HCEC 1CT (cell line): ENCODE data around the gene AFG3L2.
A peak's percentile ranks its signal among the peaks of the same experiment; 100 is the strongest.
"Not testable (repeated sequence)": the region's sequence is repeated elsewhere in the genome, so short reads cannot be mapped to it uniquely, and the experiment has no call there.

Experiments used
- DNase-seq: peaks from one replicate; pipeline ENCODE4 v3.0.0-alpha.2; 2017

AFG3L2 gene

DNA sequence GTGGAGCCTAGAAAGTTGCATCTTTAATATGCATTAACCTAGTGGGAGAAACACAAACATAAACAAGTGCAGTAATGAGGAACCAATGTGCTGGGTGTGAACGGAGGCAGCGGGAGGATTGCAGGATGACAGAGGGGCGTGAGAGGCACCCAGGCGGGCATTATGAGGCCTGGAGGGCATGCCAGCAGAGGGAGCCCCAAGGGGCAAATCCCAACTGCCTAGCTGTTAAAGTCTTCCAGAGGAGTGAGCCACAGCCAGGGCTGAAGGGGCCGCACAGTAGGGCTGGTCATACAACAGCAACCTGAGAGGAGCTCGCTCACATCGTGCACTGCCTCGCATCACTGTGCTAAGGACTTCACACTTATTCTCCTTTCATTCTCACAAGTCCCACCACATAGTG, 17.4 kb upstream of the AFG3L2 start:
- DNase-seq = no peak

GRCh38 chr18:12393998-12394397, 17.0 kb upstream of the AFG3L2 start:
- DNase-seq = no peak

GRCh38 chr18:12393510-12393909, 16.5 kb upstream of the AFG3L2 start:
- DNase-seq = no peak

DNA sequence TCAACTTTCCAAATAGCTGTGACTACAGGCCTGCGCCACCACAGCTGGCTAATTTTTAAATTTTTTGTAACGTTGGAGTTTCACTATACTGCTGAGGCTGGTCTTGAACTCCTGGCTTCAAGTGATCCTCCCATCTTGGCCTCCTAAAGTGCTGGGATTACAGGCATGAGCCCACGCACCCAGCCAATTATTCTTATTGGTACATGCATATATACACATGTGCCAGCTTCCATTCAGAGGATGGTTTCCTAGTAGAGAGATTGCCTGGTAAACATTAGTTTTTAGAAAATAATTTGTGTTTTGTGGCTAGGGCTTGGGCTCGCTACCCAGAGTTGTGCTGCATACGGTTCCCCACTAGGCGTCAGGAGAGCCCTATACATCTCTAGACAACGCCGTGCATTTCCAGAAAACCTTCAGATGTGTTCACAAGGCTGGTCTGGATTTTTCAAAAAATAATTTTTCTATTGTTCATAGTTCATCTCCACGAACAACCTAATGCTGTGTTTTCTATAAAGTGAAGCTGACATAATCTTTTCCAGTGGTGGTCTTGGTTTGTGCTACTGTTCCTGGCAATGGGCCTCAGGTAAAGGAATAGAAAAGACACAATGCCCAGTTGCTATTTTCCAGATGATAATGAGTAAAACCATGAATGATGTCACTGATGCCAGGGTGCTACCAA, 14.6 kb upstream of the AFG3L2 start:
- DNase-seq = peak; percentile 66

DNA sequence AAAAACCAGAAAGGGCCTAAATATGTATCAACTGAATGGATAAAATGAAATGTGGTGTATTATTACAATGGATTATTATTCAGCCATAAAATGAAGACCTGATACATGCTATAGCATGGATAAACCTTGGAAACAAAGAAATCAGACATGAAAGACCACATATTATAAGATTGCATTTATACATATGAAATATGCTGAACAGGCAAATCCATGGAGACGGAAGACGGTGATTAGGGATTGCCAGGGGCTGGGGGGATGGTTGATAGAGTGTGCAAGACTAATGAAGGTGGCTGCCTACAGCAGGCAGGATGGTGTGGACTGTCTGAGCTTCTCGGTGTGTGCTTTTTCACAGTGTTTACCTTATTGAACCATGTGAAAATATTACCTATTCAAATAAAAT, 11.4 kb upstream of the AFG3L2 start:
- DNase-seq = no peak

- DNase-seq = no peak
These were observed 7.2 kb upstream of the AFG3L2 start for GRCh38 chr18:12384261-12384660.

DNA sequence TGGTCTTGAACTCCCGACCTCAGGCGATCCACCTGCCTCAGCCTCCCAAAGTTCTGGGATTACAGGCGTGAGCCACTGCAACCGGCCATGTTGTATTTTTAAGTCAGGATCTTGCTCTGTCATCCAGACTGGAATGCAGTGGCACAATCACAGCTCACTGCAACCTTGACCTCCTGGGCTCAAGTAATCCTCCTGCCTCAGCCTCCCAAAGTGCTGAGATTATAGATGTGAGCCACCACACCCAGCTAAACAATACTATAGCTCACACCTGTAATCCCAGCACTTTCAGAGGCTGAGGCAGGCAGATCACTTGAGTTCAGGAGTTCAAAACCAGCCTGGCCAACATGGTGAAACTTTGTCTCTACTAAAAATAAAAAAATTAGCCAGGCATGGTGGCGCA, 6.7 kb upstream of the AFG3L2 start:
- not testable (repeated sequence) for DNase-seq

DNA sequence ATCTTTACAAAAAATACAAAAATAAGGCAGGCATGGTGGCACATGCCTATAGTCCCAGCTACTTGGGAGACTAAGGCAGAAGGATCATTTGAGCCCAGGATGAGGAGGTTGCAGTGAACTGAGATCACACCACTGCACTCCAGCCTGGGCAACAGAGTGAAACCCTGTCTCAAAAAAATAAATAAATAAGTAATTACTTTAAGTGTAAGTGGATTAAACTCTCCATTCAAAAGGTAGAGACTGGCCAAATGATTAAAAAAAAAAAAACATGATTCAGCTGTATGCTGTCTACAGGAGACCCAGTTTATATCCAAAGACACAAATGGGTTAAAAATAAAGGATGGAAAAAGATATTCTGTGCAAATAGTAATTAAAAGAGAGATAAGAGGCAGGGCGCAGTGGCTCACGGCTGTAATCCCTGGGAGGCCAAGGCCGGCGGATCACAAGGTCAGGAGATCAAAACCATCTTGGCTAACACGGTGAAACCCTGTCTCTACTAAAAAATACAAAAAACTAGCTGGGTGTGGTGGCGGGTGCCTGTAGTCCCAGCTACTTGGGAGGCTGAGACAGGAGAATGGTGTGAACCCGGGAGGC, 5.3 kb upstream of the AFG3L2 start:
- not testable (repeated sequence) for DNase-seq

- not testable (repeated sequence) for DNase-seq
These were observed 1.2 kb upstream of the AFG3L2 start for GRCh38 chr18:12378198-12378558.

DNA sequence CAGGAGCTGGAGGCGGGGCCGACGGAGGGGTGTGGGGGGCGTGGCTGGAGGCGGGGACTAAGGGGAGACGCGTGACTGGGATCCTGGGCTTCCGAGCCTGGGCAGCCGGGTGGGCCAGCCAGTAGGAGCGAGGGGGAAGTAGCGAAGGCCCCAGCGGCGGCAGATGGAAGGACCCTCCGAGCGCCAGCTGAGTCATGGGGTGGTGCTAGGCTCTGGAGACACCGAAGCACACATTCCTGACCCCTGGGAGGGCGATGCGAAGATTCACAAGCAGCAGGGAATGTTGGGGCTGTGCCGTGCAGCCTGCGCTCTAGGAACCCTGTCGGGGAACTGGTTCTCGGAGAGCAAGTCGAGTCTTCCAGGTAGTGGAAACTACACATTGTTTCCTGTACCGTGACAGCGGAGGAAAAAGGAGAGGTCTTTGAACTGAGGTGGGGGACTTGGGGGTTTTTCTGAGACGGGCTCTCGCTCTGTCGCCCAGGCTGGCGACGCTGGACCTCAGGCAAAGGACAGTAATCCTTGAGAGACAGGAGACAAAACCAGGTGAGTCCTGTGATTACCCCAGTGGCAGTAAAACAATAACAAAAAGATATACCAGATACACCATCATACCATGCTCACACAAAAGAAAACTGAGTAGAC, 650 bp upstream of the AFG3L2 start:
- peak; percentile 97 for DNase-seq

- peak; percentile 4 for DNase-seq
These were observed 833 bp downstream of the AFG3L2 start for GRCh38 chr18:12376034-12376753.

GRCh38 chr18:12374401-12374800, 2.6 kb downstream of the AFG3L2 start:
- no peak for DNase-seq

GRCh38 chr18:12373771-12374116, 3.3 kb downstream of the AFG3L2 start:
- no peak for DNase-seq

DNA sequence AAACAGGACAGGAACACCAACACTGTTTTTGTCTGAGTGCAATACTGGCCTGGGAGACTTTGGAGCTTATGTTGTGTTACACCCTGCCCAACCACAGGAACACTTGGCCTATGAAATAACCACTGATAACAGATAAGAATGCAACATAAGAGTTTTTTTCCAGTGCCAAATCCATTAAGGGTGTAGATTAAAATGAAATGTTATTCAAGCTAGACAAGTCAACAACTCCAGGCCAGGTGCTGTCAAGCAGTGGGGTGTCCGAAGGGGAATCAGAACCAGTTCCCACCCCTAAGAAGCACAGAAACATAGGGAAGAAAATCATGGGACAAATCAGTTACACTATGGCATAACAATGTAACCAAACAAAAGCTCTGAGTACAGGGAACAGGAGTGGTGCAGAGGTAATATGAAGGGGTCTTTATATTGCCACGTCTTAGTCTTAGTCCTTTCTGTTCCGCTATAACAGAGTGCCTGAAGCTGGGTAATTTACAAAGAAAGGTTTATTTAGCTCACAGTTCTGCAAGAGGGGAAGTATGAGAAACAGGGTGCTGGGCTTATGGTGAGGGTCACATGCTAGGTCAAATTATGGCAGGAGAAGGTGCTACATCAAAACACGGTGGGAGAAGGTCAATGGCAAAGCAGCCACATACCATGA, 3.8 kb downstream of the AFG3L2 start:
- DNase-seq = no peak

DNA sequence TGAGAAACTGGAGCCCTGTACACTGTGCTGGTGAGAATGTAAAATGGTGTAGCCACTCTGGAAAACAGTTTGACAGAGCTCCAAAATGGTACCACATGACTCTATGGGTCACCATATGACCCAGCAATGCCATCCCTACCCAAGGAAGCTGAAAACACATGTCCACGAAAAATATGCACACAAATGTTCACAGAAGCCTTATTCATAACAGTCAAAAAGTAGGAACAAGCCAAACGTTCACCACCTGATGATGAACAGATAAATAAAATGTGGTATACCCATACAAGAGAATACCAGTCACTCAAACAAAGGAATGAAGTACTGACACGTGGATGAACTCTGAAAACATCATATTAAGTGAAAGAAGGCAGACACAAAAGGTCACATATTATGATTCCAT, 4.6 kb downstream of the AFG3L2 start:
- DNase-seq = no peak

GRCh38 chr18:12371590-12371989, 5.4 kb downstream of the AFG3L2 start:
- DNase-seq = no peak

GRCh38 chr18:12369211-12369610, 7.8 kb downstream of the AFG3L2 start:
- DNase-seq = no peak

- DNase-seq = no peak
These were observed 10.2 kb downstream of the AFG3L2 start for GRCh38 chr18:12366784-12367183.

DNA sequence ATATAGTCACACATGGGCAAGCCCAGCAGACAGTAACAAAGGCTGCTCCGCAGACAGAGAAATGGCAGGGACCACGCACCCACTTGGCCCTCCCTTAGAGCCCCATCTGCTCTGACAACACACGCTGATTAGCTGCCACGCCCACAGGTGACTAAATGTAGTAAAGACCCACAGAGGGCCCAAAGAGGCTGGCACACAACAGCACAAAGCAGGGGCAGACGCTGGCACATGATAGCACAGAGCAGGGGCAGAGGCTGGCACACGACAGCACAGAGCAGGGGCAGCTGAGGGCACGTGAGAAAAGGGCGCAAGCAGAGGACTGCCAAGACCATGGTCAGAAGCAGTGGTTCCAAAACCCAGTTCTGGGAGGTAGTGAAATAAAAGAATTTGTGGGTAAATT, 10.6 kb downstream of the AFG3L2 start:
- no peak for DNase-seq

GRCh38 chr18:12362473-12363174, 14.4 kb downstream of the AFG3L2 start:
- no peak for DNase-seq

GRCh38 chr18:12361770-12362378, 15.2 kb downstream of the AFG3L2 start:
- DNase-seq = peak; percentile 11

GRCh38 chr18:12359515-12359927, 17.5 kb downstream of the AFG3L2 start:
- peak; percentile 57 for DNase-seq
